Tibial nerve (tissue), 4 donors: ENCODE measurements around the gene ZNRF3.

Source experiments
- CTCF ChIP-seq, 5 experiments: fragments of 200-600 bp in 3 of 5; fragments of 450-650 bp in 2 of 5; sonication (generic) in 3 of 5; IDR thresholded peaks; one replicate each; pipeline ENCODE4 v1.5.1; 2016 to 2019; ENCODE audit warnings: antibody characterized with exemption in 5 of 5, mild to moderate bottlenecking in 3 of 5, moderate library complexity in 2 of 5
- EP300 ChIP-seq, 2 donors: sonication (generic); formaldehyde crosslinking; IDR thresholded peaks; one replicate each; pipeline ENCODE4 v1.6.1; 2017; ENCODE audit warnings: antibody characterized with exemption in 2 of 2, mild to moderate bottlenecking in 1 of 2
- POLR2A ChIP-seq, 2 donors: fragments of 450-650 bp; IDR thresholded peaks; one replicate each; pipeline ENCODE4 v1.6.1; 2017; ENCODE audit warnings: antibody characterized with exemption in 2 of 2, mild to moderate bottlenecking in 2 of 2, moderate library complexity in 2 of 2

- TF ChIP-seq CTCF (IDR thresholded peaks at IDR 0.05) (no peak), EP300 (IDR thresholded peaks at IDR 0.05) (no peak), POLR2A (IDR thresholded peaks at IDR 0.05) (no peak)
These were observed 68.2 kb downstream of the ZNRF3 start for GRCh38 chr22:28951530-28951929.
